Naive thymus-derived CD8-positive, alpha-beta T cell (primary cell): ENCODE measurements around the gene GALNT2. TPM values are rescaled to one million over a fixed set of nuclear protein-coding genes. Genes with fewer than 3 reads are reported as not detected.

ENCODE experiments used
- ATAC-seq, 2 donors: fragments of 150-1000 bp; cut with Tn5 transposase in 1 of 2; sonication (Bioruptor Pico), chemical (Tn5 transposase) in 1 of 2; 1 replicate in 1 of 2; 2 replicates in 1 of 2; pipeline ENCODE4 v1.10.0; 2021; ENCODE audit warnings: mild to moderate bottlenecking in 2 of 2, moderate library complexity in 2 of 2
- POLR2A ChIA-PET: fragments of 350-600 bp; sonication (Branson Sonifier 250); formaldehyde crosslinking; loops from one replicate; lab custom pipeline; 2021; ENCODE audit warnings: antibody characterized with exemption; lab: Charles Lee
- DNase-seq, 10 donors: peaks; one replicate each; pipeline versions ENCODE4 v3.0.0 to v3.0.0-alpha.2; 2020 to 2022
- H3K27ac Mint-ChIP-seq, 10 donors: one replicate each; pipeline ENCODE4 v1.8.0; 2020 to 2022; ENCODE audit warnings: mild to moderate bottlenecking in 10 of 10, mixed read lengths in 10 of 10, moderate library complexity in 4 of 10, inconsistent platforms in 1 of 10
- H3K27me3 Mint-ChIP-seq, 5 donors: one replicate each; pipeline ENCODE4 v1.8.0; 2021 to 2022; ENCODE audit warnings: mixed read lengths in 5 of 5
- H3K36me3 Mint-ChIP-seq, 3 donors: one replicate each; pipeline ENCODE4 v1.8.0; 2020 to 2022; ENCODE audit warnings: mixed read lengths in 3 of 3, mild to moderate bottlenecking in 2 of 3, inconsistent platforms in 1 of 3
- H3K4me1 Mint-ChIP-seq, 4 donors: one replicate each; pipeline ENCODE4 v1.8.0; 2021 to 2022; ENCODE audit warnings: mixed read lengths in 4 of 4
- H3K4me3 Mint-ChIP-seq, 10 donors: one replicate each; pipeline ENCODE4 v1.8.0; 2020 to 2022; ENCODE audit warnings: mild to moderate bottlenecking in 10 of 10, mixed read lengths in 10 of 10, moderate library complexity in 6 of 10, inconsistent platforms in 1 of 10
- H3K9me3 Mint-ChIP-seq, 9 donors: one replicate each; pipeline ENCODE4 v1.8.0; 2020 to 2022; ENCODE audit warnings: mixed read lengths in 9 of 9, mild to moderate bottlenecking in 3 of 9, inconsistent platforms in 1 of 9, moderate library complexity in 1 of 9
- polyA plus RNA-seq, 3 donors: library from polyadenylated mRNA; unstranded; fragments of 300-500 nt; fragmentation: Illumina TruSeq; gene quantifications; one replicate each; pipeline ENCODE4 v1.2.3, GENCODE V29; 2021
- total RNA-seq, 8 experiments: library from RNA in 2 of 8; stranded (reverse) in 2 of 8; gene quantifications; one replicate each; pipeline ENCODE4 v1.2.3 and lab custom pipeline; 2021 to 2026

Gene GALNT2
- total and polyA plus RNA-seq, 5 experiments from 2014 or later: 10.7 to 22.2 (median 15.3) TPM

DNA sequence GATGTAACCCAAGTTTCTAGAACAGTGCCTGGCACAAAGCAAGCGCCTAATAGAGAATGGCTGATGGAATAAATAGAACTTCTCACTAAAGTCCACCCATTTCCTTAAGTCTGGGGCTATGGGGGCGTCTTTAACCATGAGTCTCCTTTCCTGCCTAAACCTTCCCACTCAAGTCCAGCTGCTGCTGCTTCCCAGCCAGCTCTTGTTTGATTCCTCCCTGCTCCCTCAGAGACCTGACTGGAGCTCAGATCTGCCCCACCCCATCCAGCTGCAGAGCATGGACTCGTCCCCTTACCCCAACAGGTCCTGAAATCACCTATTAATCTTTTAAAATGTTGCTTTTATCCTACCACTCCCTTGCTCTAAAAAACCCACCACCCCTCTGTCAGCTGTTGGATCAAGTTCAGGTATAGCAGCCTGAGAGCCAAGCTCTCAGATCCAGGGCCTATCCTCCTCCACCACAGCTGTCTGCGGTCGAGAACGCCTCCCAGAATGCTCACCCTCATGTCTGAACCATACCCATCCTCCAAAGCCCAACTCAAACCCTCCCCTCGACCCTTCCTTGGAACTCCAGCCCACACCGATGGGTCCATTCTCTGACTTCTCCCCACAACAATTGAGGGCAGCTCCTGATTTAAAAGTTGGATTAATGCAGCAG is 12.8 kb upstream of the GALNT2 start:
- POLR2A ChIA-PET: no interaction called here
- Mint-ChIP-seq H3K9me3 (no peaks in the 10 kb centered on the region), H3K27me3 (peaks cover 0 to 9% (median 0%) of the 10 kb centered on the region in 5 donors), H3K4me1 (peaks cover 4 to 8% (median 6%) of the 10 kb centered on the region in 4 donors), H3K27ac (peak overlapping the region in 1 of 10 donors; percentile 52), H3K36me3 (no peaks in the 10 kb centered on the region), H3K4me3 (no peak overlapping the region)
- no peak for DNase-seq
- ATAC-seq: no peak

GRCh38 chr1:230056098-230056497 is 10.9 kb upstream of the GALNT2 start:
- H3K36me3 Mint-ChIP-seq: no peaks in the 10 kb centered on the region
- H3K27ac Mint-ChIP-seq: no peak overlapping the region
- H3K4me1 Mint-ChIP-seq: peaks cover 2 to 7% (median 3%) of the 10 kb centered on the region in 4 donors
- H3K4me3 Mint-ChIP-seq: no peak overlapping the region
- DNase-seq (no peak), ATAC-seq (no peak)
- H3K9me3 Mint-ChIP-seq: no peaks in the 10 kb centered on the region
- peaks cover 0 to 14% (median 0%) of the 10 kb centered on the region in 5 donors for H3K27me3 Mint-ChIP-seq
- POLR2A ChIA-PET: no interaction called here

DNA sequence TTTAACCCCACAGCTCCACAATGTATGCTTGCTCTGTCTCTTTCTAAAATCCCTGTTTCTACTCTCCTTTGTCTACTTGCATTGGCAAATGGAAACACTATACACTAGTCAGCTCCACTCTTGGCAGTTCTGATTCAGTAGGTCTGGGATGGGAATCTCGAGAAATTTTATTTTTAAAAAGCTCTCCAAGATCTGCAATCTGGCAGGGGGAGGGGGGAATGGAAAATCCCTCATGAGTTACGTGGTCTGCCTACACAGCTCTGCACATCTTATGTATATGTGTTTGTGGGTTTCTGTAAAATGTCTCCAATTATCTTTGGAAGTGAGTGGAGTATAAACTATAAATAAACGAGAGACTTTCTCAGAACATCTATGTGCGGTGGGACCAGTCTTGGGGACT is 9.9 kb upstream of the GALNT2 start:
- POLR2A ChIA-PET: no interaction called here
- H3K36me3 Mint-ChIP-seq: no peaks in the 10 kb centered on the region
- DNase-seq (no peak), ATAC-seq (no peak)
- peak overlapping the region in 3 of 10 donors; percentile 3 to 55 (median 23) for H3K27ac Mint-ChIP-seq
- peaks cover 0 to 14% (median 0%) of the 10 kb centered on the region in 5 donors for H3K27me3 Mint-ChIP-seq
- H3K9me3 Mint-ChIP-seq: no peaks in the 10 kb centered on the region
- no peak overlapping the region for H3K4me3 Mint-ChIP-seq
- peaks cover 0 to 3% (median 0%) of the 10 kb centered on the region in 4 donors for H3K4me1 Mint-ChIP-seq

- H3K4me3 Mint-ChIP-seq: no peak overlapping the region
- H3K9me3 Mint-ChIP-seq: peaks cover 0 to 3% (median 0%) of the 10 kb centered on the region in 9 donors
- peaks cover 0 to 3% (median 0%) of the 10 kb centered on the region in 3 donors for H3K36me3 Mint-ChIP-seq
- no peak for DNase-seq
- H3K4me1 Mint-ChIP-seq: no peaks in the 10 kb centered on the region
- POLR2A ChIA-PET: no interaction called here
- ATAC-seq: no peak
- H3K27me3 Mint-ChIP-seq: peaks cover 0 to 14% (median 0%) of the 10 kb centered on the region in 5 donors
- H3K27ac Mint-ChIP-seq: peak overlapping the region in 2 of 10 donors; percentile 23 to 33
Measured at GRCh38 chr1:230057681-230058565, 9.1 kb upstream of the GALNT2 start.

DNA sequence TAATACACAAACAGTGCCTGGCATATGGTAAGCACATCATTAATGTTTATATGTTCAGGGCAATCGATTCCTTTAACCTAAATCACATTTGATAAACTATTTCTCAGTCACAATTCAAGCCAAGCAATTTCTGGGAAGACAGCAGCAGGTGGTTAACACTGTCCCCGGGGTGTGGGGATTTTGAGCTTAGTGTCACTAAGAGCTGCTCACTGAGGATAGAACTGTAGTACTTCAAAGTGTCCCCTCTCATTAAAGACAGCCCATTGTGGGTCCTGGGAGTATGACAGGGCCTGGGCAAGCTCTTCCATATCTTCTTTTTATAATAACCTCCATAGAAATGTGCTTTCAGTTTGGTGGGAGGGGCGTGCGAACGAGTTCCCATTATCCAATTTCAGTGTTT is 8.4 kb upstream of the GALNT2 start:
- Mint-ChIP-seq H3K9me3 (peaks cover 0 to 3% (median 0%) of the 10 kb centered on the region in 9 donors), H3K27me3 (peaks cover 0 to 14% (median 0%) of the 10 kb centered on the region in 5 donors)
- POLR2A ChIA-PET: no interaction called here

GRCh38 chr1:230061801-230062200 is 5.2 kb upstream of the GALNT2 start:
- no peak overlapping the region for H3K27ac Mint-ChIP-seq
- peaks cover 0 to 3% (median 0%) of the 10 kb centered on the region in 9 donors for H3K9me3 Mint-ChIP-seq
- no peak for ATAC-seq
- no peak overlapping the region for H3K4me3 Mint-ChIP-seq
- no peak for DNase-seq
- POLR2A ChIA-PET: no interaction called here
- peaks cover 2 to 11% (median 10%) of the 10 kb centered on the region in 4 donors for H3K4me1 Mint-ChIP-seq
- H3K36me3 Mint-ChIP-seq: peaks cover 0 to 3% (median 0%) of the 10 kb centered on the region in 3 donors
- H3K27me3 Mint-ChIP-seq: peaks cover 0 to 14% (median 0%) of the 10 kb centered on the region in 5 donors

More for the DNA sequence above, 8.4 kb upstream of the GALNT2 start:
- no peaks in the 10 kb centered on the region for H3K4me1 Mint-ChIP-seq
- H3K27ac Mint-ChIP-seq: no peak overlapping the region
- DNase-seq (no peak), ATAC-seq (no peak)
- H3K36me3 Mint-ChIP-seq: peaks cover 0 to 3% (median 0%) of the 10 kb centered on the region in 3 donors
- H3K4me3 Mint-ChIP-seq: no peak overlapping the region

DNA sequence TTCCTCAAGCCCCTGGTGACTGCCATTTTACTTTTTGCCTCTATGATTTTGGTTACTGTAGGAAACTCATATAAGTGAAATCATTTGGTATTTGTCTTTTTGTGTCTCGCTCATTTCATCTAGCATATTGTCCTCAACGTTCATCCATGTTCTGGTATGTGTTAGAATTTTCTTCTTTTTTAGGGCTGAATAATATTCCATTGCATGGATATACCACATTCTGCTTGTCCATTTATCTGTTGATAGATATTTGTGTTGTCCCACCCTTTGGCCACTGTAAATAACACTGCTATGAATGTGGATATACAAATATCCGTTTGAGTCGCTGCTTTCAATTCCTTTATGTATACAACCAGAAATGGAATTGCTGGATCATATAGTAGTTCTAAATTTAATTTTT is 4.5 kb upstream of the GALNT2 start:
- DNase-seq: no peak
- ATAC-seq: no peak
- Mint-ChIP-seq H3K27me3 (peaks cover 0 to 10% (median 0%) of the 10 kb centered on the region in 5 donors), H3K4me3 (no peak overlapping the region), H3K27ac (no peak overlapping the region), H3K4me1 (peaks cover 2 to 11% (median 10%) of the 10 kb centered on the region in 4 donors), H3K9me3 (peaks cover 0 to 3% (median 0%) of the 10 kb centered on the region in 9 donors), H3K36me3 (peaks cover 0 to 3% (median 0%) of the 10 kb centered on the region in 3 donors)
- POLR2A ChIA-PET: no interaction called here

- Mint-ChIP-seq H3K36me3 (peaks cover 0 to 3% (median 0%) of the 10 kb centered on the region in 3 donors), H3K4me3 (no peak overlapping the region), H3K4me1 (peaks cover 9 to 26% (median 21%) of the 10 kb centered on the region in 4 donors), H3K27me3 (peaks cover 0 to 5% (median 0%) of the 10 kb centered on the region in 5 donors), H3K27ac (peak overlapping the region in 1 of 10 donors; percentile 9), H3K9me3 (peaks cover 0 to 3% (median 0%) of the 10 kb centered on the region in 9 donors)
- POLR2A ChIA-PET: no interaction called here
- no peak for DNase-seq
- no peak for ATAC-seq
Measured at GRCh38 chr1:230064283-230064682, 2.8 kb upstream of the GALNT2 start.

- Mint-ChIP-seq H3K27ac (peak overlapping the region in 7 of 10 donors; percentile 5 to 95 (median 58)), H3K36me3 (peaks cover 0 to 3% (median 0%) of the 10 kb centered on the region in 3 donors), H3K4me1 (peaks cover 11 to 34% (median 29%) of the 10 kb centered on the region in 4 donors), H3K27me3 (peaks cover 0 to 5% (median 0%) of the 10 kb centered on the region in 5 donors), H3K4me3 (peak overlapping the region in 6 of 10 donors; percentile 15 to 68 (median 40)), H3K9me3 (peaks cover 0 to 3% (median 0%) of the 10 kb centered on the region in 9 donors)
- ATAC-seq: no peak
- POLR2A ChIA-PET: no interaction called here
- DNase-seq: no peak
Measured at GRCh38 chr1:230065161-230065560, 1.9 kb upstream of the GALNT2 start.

DNA sequence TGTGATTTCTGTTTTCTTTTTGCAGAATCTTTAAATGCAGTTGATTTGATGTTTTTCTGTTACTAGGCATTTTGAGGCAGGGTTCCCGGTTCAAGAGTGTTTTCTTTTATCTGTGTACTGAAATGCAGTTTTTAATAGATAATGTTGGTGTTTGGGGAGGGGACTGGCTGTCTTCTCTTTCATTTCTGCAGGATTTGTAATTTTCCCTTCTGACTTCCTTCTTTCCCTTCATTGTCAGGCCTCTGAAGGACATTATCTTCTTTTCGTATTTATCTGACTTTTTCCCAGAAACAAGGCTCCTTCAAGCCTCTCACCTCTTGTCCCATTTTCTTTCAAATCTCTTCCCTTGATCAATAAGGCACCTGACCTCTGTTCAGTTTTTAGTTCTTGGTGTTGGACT is 1.5 kb upstream of the GALNT2 start:
- Mint-ChIP-seq H3K27ac (peak overlapping the region in 9 of 10 donors; percentile 11 to 96 (median 94)), H3K4me1 (peaks cover 14 to 39% (median 31%) of the 10 kb centered on the region in 4 donors), H3K4me3 (peak overlapping the region in 7 of 10 donors; percentile 15 to 94 (median 68)), H3K9me3 (peaks cover 0 to 3% (median 0%) of the 10 kb centered on the region in 9 donors), H3K36me3 (peaks cover 0 to 3% (median 0%) of the 10 kb centered on the region in 3 donors), H3K27me3 (peaks cover 0 to 4% (median 0%) of the 10 kb centered on the region in 5 donors)
- POLR2A ChIA-PET: no interaction called here
- DNase-seq (no peak), ATAC-seq (no peak)

DNA sequence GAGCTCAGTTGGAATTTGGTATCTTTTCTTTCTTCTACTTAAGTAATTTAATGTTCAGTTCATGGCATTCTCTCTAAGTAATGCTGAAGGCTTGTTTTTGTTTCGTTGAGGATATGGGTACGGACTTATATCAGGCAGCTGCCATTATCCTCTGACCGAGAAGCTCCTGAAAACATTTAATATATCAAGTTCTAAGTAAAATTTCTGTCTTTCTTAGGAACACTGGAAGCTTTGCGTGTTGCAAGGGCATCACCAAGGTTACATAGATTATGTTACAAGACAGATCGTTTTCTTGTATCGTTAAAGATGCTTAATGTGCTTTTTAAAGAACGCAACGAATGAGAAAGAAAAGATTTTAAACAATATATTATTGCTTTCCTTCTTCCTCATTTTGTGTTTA is 1.0 kb upstream of the GALNT2 start:
- Mint-ChIP-seq H3K4me3 (peak overlapping the region; percentile 84 to 94 (median 87)), H3K36me3 (peaks cover 0 to 3% (median 0%) of the 10 kb centered on the region in 3 donors), H3K4me1 (peaks cover 16 to 43% (median 35%) of the 10 kb centered on the region in 4 donors), H3K9me3 (peaks cover 0 to 3% (median 0%) of the 10 kb centered on the region in 9 donors), H3K27ac (peak overlapping the region; percentile 81 to 96 (median 94)), H3K27me3 (no peaks in the 10 kb centered on the region)
- DNase-seq: peak in 1 of 10 donors; percentile 5
- no peak for ATAC-seq
- POLR2A ChIA-PET: interaction anchor here (1.4 to 1.5 kb wide), 2 partner anchors 12 to 508 kb away, joined by 4 to 5 read pairs; partner anchors contain the start of gene ABCB10

DNA sequence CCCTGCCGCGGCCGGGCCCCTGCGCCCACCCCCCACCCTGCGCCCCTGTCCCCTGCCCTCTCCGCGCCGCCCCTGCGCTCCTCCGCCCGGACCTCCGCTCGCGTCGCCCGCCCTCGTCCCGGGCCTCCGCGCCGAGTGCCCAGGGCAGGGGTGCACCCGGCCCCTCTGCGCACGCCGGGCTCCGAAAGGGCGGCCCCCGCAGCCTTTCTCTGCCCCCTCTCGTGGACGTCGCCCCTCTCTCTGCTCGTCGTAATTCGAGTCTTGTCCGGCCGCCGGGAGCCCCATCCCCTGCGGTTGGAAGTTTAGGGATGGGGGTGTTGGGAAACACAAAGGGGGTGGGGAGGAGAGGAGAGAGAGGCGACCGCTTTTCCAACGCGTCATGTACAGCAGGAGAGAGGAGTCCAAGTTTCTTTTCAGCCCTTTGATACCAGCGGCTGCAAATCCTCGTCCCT is 407 bp downstream of the GALNT2 start:
- peak overlapping the region; percentile 83 to 95 (median 90) for H3K4me3 Mint-ChIP-seq
- H3K27ac Mint-ChIP-seq: peak overlapping the region; percentile 49 to 92 (median 84)
- H3K9me3 Mint-ChIP-seq: peaks cover 0 to 2% (median 0%) of the 10 kb centered on the region in 9 donors
- POLR2A ChIA-PET: interaction anchor here (1.0 to 1.5 kb wide), 3 partner anchors 11 to 509 kb away, joined by 3 to 5 read pairs (median 4); partner anchors contain the start of gene ABCB10
- H3K4me1 Mint-ChIP-seq: peaks cover 20 to 56% (median 42%) of the 10 kb centered on the region in 4 donors
- peak in 3 of 10 donors; percentile 24 to 66 (median 32) for DNase-seq
- peak; percentile 13 to 21 for ATAC-seq
- peaks cover 0 to under 1% (median 0%) of the 10 kb centered on the region in 3 donors for H3K36me3 Mint-ChIP-seq
- no peaks in the 10 kb centered on the region for H3K27me3 Mint-ChIP-seq
